Kidney (tissue), 14 donors: ENCODE results near the gene ULBP2. TPM values are rescaled to one million over a fixed set of nuclear protein-coding genes. Genes with fewer than 3 reads are reported as not detected.
A peak's percentile ranks its signal among the peaks of the same experiment; 100 is the strongest.

Experiments used
- DNase-seq, 5 donors: peaks; one replicate each; pipeline ENCODE4 v3.0.0-alpha.2; 2013 to 2020
- FAIRE-seq: peaks from 2 replicates; lab custom pipeline; 2012; peaks lifted over from hg19 to GRCh38; lab: Jason Lieb, UNC
- H3K27ac ChIP-seq, 2 donors: one replicate each; pipeline ENCODE4 v1.7.0; 2013; ENCODE audit warnings: low read depth in 2 of 2, low read length in 2 of 2, inconsistent platforms in 1 of 2
- H3K27me3 ChIP-seq: one replicate; pipeline ENCODE4 v1.7.1; 2013; ENCODE audit warnings: low read length, inconsistent platforms; ENCODE audit not compliant: control insufficient read depth, insufficient read depth
- H3K36me3 ChIP-seq, 3 donors: one replicate each; pipeline versions ENCODE4 v1.7.0 to v1.7.1; 2013; ENCODE audit warnings: low read length in 3 of 3, control low read depth in 1 of 3, inconsistent platforms in 1 of 3; ENCODE audit not compliant: insufficient read depth in 3 of 3, control insufficient read depth in 2 of 3
- H3K4me1 ChIP-seq, 3 donors: one replicate each; pipeline versions ENCODE4 v1.7.0 to v1.7.1; 2013; ENCODE audit warnings: low read length in 3 of 3, inconsistent platforms in 1 of 3, low read depth in 1 of 3; ENCODE audit not compliant: control insufficient read depth in 2 of 3, insufficient read depth in 2 of 3
- H3K4me3 ChIP-seq, 3 donors: one replicate each; pipeline versions ENCODE4 v1.7.0 to v1.8.1; 2013; ENCODE audit warnings: low read length in 3 of 3, control low read depth in 1 of 3, inconsistent platforms in 1 of 3
- H3K9ac ChIP-seq, 3 donors: one replicate each; pipeline versions ENCODE4 v1.7.0 to v1.7.1; 2013; ENCODE audit warnings: low read length in 3 of 3, control low read depth in 1 of 3, inconsistent platforms in 1 of 3
- H3K9me3 ChIP-seq, 3 donors: one replicate each; pipeline versions ENCODE4 v1.7.0 to v1.7.1; 2013; ENCODE audit warnings: low read length in 3 of 3, control low read depth in 1 of 3, inconsistent platforms in 1 of 3; ENCODE audit not compliant: control insufficient read depth in 2 of 3, insufficient read depth in 1 of 3
- CTCF ChIP-seq: IDR thresholded peaks from 3 replicates; pipeline ENCODE4 v1.5.1; 2012; ENCODE audit warnings: mild to moderate bottlenecking, moderate library complexity, borderline replicate concordance; ENCODE audit not compliant: insufficient read depth; ENCODE audit errors: extremely low read depth
- intact Hi-C: fragments of 100-400 bp; cut with DNase I; formaldehyde crosslinking; loops from one replicate; pipeline ENCODE4 v1.11.1; 2022
- polyA plus RNA-seq: library from polyadenylated mRNA; stranded (reverse); fragments of 350-450 nt; fragmentation: Illumina TruSeq; extraction: RNeasy Lipid Tissue Mini Kit (QIAGEN cat#74804); gene quantifications from one replicate; pipeline ENCODE4 v1.2.3, GENCODE V29; 2014; ENCODE audit warnings: low read depth, low replicate concordance; ENCODE audit not compliant: insufficient read depth
- total RNA-seq: library from RNA; stranded (reverse); fragmentation: NEBNext Ultra II Directional; extraction: Animal tissue kit (Norgen Biotek cat#: 25700); gene quantifications from one replicate; pipeline ENCODE4 v1.2.1, GENCODE V29; 2021
- donor health status: control.
- donor health status: control.
- donor health status: control.
- donor health status: control.
- donor health status: control.
- donor health status: DM: yes; HTN: yes; CAD: no.
- donor health status: Normal renal cell carcinoma (clear cell type).

The ULBP2 gene
- total and polyA plus RNA-seq, 2 donors from 2014 or later = 1.3 to 2.5 TPM

DNA sequence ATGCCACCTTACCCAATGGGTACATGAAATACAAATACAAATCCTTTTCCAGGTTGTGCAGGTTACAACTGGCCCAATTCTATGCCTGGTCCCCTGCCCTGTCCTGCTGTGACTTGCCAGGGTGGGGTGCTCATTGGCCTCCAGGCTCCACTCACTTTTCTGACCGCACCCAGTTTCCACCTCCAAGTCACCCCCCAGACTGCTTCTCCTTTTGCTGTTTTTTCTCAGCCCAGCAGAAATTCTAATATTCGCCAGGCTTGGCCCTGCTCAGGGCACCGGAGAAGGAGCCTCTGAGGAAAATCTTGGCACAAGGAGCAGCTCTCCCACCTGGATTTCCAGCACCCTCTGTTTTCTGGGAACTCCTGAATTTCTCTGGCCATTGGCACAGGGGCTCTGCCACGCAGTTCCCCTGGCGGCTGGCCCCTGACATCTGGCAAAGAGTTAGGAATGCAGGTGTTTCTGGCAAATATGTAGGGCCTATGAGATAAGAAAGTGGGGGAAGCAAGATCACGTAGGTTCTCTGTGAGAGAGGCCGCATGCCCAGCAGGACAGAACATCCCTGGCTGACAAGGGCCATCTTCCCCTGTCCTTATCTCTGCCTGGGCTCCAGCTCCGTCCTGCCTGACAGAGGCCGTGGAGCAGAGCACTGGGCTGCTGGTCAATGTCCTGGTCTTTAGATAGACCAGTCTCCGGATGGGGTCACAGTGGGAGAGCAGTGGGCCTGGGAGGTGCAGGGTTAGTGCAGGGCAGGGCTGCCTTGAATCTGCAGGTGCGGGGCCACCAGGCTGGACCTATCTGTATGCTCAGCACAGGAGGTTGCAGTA lies 41.0 kb upstream of the ULBP2 start:
- FAIRE-seq (no peak), DNase-seq (peak in 2 of 5 donors; percentile 3 to 30)
- Histone ChIP-seq H3K9me3 (no peaks in the 10 kb centered on the region), H3K27me3 (no peaks in the 10 kb centered on the region), H3K27ac (no peak overlapping the region), H3K9ac (no peak overlapping the region), H3K36me3 (no peaks in the 10 kb centered on the region), H3K4me1 (peaks cover 0 to 4% (median 0%) of the 10 kb centered on the region in 3 donors), H3K4me3 (no peak overlapping the region)
- intact Hi-C loops = no loop called here
- no peak for TF ChIP-seq CTCF

DNA sequence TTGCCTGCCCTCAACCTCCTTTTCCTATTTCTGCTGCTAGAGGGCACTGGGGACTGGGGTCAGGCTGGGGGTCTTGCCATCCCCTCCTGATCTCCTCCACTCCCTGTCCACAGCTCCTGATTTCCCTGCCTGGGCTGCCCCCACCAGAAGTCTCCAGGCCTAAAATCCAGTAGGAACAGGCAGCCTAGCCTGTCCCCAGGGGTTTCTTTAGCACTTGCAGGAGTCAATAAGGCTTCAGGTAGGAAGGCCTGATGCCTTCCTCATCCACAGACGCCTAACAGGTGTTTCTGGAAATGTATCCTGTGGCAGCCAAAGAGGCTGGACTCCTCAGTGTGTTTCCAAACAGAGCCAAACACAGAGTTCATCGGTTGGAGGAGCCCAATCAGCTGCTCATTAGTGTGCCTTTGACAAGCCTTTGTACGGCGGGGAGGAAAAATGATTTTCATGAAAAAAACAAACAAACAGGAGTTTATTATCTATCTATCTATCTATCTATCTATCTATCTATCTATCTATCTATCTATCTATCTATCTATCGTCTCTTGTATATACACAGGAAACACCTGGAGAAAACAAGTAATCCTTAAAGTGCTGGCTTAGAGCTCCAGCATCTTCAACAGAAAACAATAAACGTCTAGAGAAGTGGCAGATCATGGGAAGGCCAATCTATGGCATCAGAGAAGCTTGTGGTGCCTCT lies 40.2 kb upstream of the ULBP2 start:
- H3K9ac ChIP-seq = no peak overlapping the region
- intact Hi-C loops = no loop called here
- no peak overlapping the region for H3K4me3 ChIP-seq
- no peak for DNase-seq
- no peaks in the 10 kb centered on the region for H3K36me3 ChIP-seq
- no peak for TF ChIP-seq CTCF
- H3K27ac ChIP-seq = no peak overlapping the region
- no peaks in the 10 kb centered on the region for H3K9me3 ChIP-seq
- H3K4me1 ChIP-seq = peaks cover 0 to 7% (median 0%) of the 10 kb centered on the region in 3 donors
- no peak for FAIRE-seq
- no peaks in the 10 kb centered on the region for H3K27me3 ChIP-seq

GRCh38 chr6:149903938-149904611 lies 37.7 kb upstream of the ULBP2 start:
- Histone ChIP-seq H3K9ac (no peak overlapping the region), H3K36me3 (no peaks in the 10 kb centered on the region), H3K27ac (no peak overlapping the region), H3K4me1 (peaks cover 0 to 4% (median 0%) of the 10 kb centered on the region in 3 donors), H3K4me3 (no peak overlapping the region), H3K9me3 (peaks cover 0 to 4% (median 0%) of the 10 kb centered on the region in 3 donors), H3K27me3 (no peaks in the 10 kb centered on the region)
- TF ChIP-seq CTCF = no peak
- peak in 2 of 5 donors; percentile 7 to 33 for DNase-seq
- FAIRE-seq = no peak
- intact Hi-C loops = no loop called here
